Glutamatergic neuron (in vitro differentiated cells): ENCODE measurements around the gene COA7. TPM values are rescaled to one million over a fixed set of nuclear protein-coding genes. Genes with fewer than 3 reads are reported as not detected.
A peak's percentile ranks its signal among the peaks of the same experiment; 100 is the strongest.

Experiments
- DNase-seq: peaks from one replicate; pipeline ENCODE4 v3.0.0; 2022
- H3K27ac Mint-ChIP-seq: one replicate; pipeline ENCODE4 v1.8.0; 2020; ENCODE audit warnings: mild to moderate bottlenecking, mixed read lengths, inconsistent platforms; ENCODE audit not compliant: unreplicated experiment
- H3K27me3 Mint-ChIP-seq: one replicate; pipeline ENCODE4 v1.8.0; 2020; ENCODE audit warnings: mild to moderate bottlenecking, moderate library complexity, mixed read lengths, inconsistent platforms; ENCODE audit not compliant: unreplicated experiment
- H3K36me3 Mint-ChIP-seq: one replicate; pipeline ENCODE4 v1.8.0; 2020; ENCODE audit warnings: mild to moderate bottlenecking, mixed read lengths, inconsistent platforms; ENCODE audit not compliant: unreplicated experiment
- H3K4me1 Mint-ChIP-seq: one replicate; pipeline ENCODE4 v1.8.0; 2020; ENCODE audit warnings: mild to moderate bottlenecking, low read depth, mixed read lengths, inconsistent platforms; ENCODE audit not compliant: unreplicated experiment
- H3K4me3 Mint-ChIP-seq: one replicate; pipeline ENCODE4 v1.8.0; 2020; ENCODE audit warnings: mild to moderate bottlenecking, mixed read lengths, inconsistent platforms; ENCODE audit not compliant: unreplicated experiment
- H3K9me3 Mint-ChIP-seq: one replicate; pipeline ENCODE4 v1.8.0; 2020; ENCODE audit warnings: mild to moderate bottlenecking, moderate library complexity, mixed read lengths, inconsistent platforms; ENCODE audit not compliant: unreplicated experiment
- CTCF ChIP-seq: fragments of 200-600 bp; sonication (generic); IDR thresholded peaks from one replicate; pipeline ENCODE4 v1.5.0; 2021; ENCODE audit not compliant: partially characterized antibody, unreplicated experiment
- total RNA-seq: library from RNA; stranded (reverse); fragmentation: NEBNext Ultra II Directional; extraction: Animal tissue kit (Norgen Biotek cat#: 25700); gene quantifications from one replicate; pipeline ENCODE4 v1.2.1, GENCODE V29; 2021; ENCODE audit not compliant: unreplicated experiment

The COA7 gene
- total RNA-seq, 1 donor from 2014 or later = 24.6 TPM

GRCh38 chr1:52659851-52660596 lies 38.1 kb downstream of the COA7 start:
- DNase-seq = peak; percentile 25
- Mint-ChIP-seq H3K4me1 (peaks cover 9% of the 10 kb centered on the region), H3K36me3 (no peaks in the 10 kb centered on the region), H3K27me3 (peaks cover 9% of the 10 kb centered on the region), H3K27ac (peak overlapping the region; percentile 36), H3K4me3 (peak overlapping the region; percentile 28), H3K9me3 (peaks cover 3% of the 10 kb centered on the region)
- TF ChIP-seq CTCF = no peak

- Mint-ChIP-seq H3K9me3 (peaks cover 3% of the 10 kb centered on the region), H3K27me3 (peaks cover 9% of the 10 kb centered on the region), H3K27ac (no peak overlapping the region), H3K36me3 (no peaks in the 10 kb centered on the region), H3K4me3 (no peak overlapping the region), H3K4me1 (peaks cover 8% of the 10 kb centered on the region)
- TF ChIP-seq CTCF = no peak
- no peak for DNase-seq
Measured at GRCh38 chr1:52659356-52659755, 38.8 kb downstream of the COA7 start.

GRCh38 chr1:52658795-52659194 lies 39.4 kb downstream of the COA7 start:
- Mint-ChIP-seq H3K9me3 (peaks cover 3% of the 10 kb centered on the region), H3K36me3 (no peaks in the 10 kb centered on the region), H3K4me1 (peaks cover 7% of the 10 kb centered on the region), H3K27ac (no peak overlapping the region), H3K27me3 (peaks cover 9% of the 10 kb centered on the region), H3K4me3 (no peak overlapping the region)
- TF ChIP-seq CTCF = no peak
- no peak for DNase-seq

GRCh38 chr1:52657702-52658101 lies 40.4 kb downstream of the COA7 start:
- no peaks in the 10 kb centered on the region for H3K36me3 Mint-ChIP-seq
- H3K27me3 Mint-ChIP-seq = peaks cover 2% of the 10 kb centered on the region
- peaks cover 2% of the 10 kb centered on the region for H3K4me1 Mint-ChIP-seq
- DNase-seq = no peak
- H3K27ac Mint-ChIP-seq = no peak overlapping the region
- no peak for TF ChIP-seq CTCF
- H3K4me3 Mint-ChIP-seq = no peak overlapping the region
- H3K9me3 Mint-ChIP-seq = no peaks in the 10 kb centered on the region

- Mint-ChIP-seq H3K4me1 (no peaks in the 10 kb centered on the region), H3K9me3 (peaks cover 1% of the 10 kb centered on the region), H3K27ac (no peak overlapping the region), H3K4me3 (no peak overlapping the region), H3K36me3 (no peaks in the 10 kb centered on the region), H3K27me3 (peaks cover 1% of the 10 kb centered on the region)
- TF ChIP-seq CTCF = no peak
- no peak for DNase-seq
Measured at GRCh38 chr1:52654063-52654462, 44.1 kb downstream of the COA7 start.
